H1 (cell line): ENCODE data around the gene MRAP2.

Source experiments
- CEBPB ChIP-seq: IDR thresholded peaks from 2 replicates; pipeline ENCODE4 v1.6.1; 2012; ENCODE audit warnings: low read depth, low read length
- CHD2 ChIP-seq: IDR thresholded peaks from 2 replicates; pipeline ENCODE4 v1.6.1; 2012; ENCODE audit warnings: low read length, improper control_type of control experiment
- CTCF ChIP-seq, 3 experiments: IDR thresholded peaks; 1 replicate in 2 of 3; 2 replicates in 1 of 3; pipeline versions ENCODE4 v1.5.1 to v1.6.1; 2011; ENCODE audit warnings: low read length in 3 of 3, mild to moderate bottlenecking in 3 of 3, inconsistent platforms in 2 of 3, low read depth in 1 of 3, moderate library complexity in 1 of 3; ENCODE audit not compliant: insufficient read depth in 1 of 3; ENCODE audit errors: control extremely low read depth in 1 of 3
- EP300 ChIP-seq, 2 experiments: IDR thresholded peaks; 1 replicate in 1 of 2; 2 replicates in 1 of 2; pipeline ENCODE4 v1.6.1; 2011 to 2012; ENCODE audit warnings: low read depth in 2 of 2, low read length in 2 of 2, mild to moderate bottlenecking in 2 of 2, borderline replicate concordance in 1 of 2, inconsistent platforms in 1 of 2, moderate library complexity in 1 of 2
- HDAC6 ChIP-seq: IDR thresholded peaks from one replicate; pipeline ENCODE4 v1.7.1; 2012; ENCODE audit warnings: low read depth, mild to moderate bottlenecking, inconsistent platforms, low read length, moderate library complexity
- JUN ChIP-seq: IDR thresholded peaks from 2 replicates; pipeline ENCODE4 v1.6.1; 2011; ENCODE audit warnings: low read depth, mild to moderate bottlenecking, improper control_type of control experiment, low read length
- KDM1A ChIP-seq: fragments of 200-600, 300-600 bp; sonication (generic); IDR thresholded peaks from 2 replicates; pipeline ENCODE4 v1.7.1; 2016; ENCODE audit warnings: mild to moderate bottlenecking, low read length, borderline replicate concordance
- NANOG ChIP-seq: IDR thresholded peaks from 2 replicates; pipeline ENCODE4 v1.6.1; 2011; ENCODE audit warnings: low read length, low read depth, mild to moderate bottlenecking, inconsistent platforms; ENCODE audit not compliant: insufficient read depth, poor library complexity, severe bottlenecking
- POLR2A ChIP-seq, 2 experiments: IDR thresholded peaks; 1 replicate in 1 of 2; 2 replicates in 1 of 2; pipeline ENCODE4 v1.6.1; 2011; ENCODE audit warnings: low read depth in 2 of 2, low read length in 2 of 2, mild to moderate bottlenecking in 2 of 2; ENCODE audit errors: control extremely low read depth in 1 of 2
- RBBP5 ChIP-seq: IDR thresholded peaks from 2 replicates; pipeline ENCODE4 v1.7.1; 2012; ENCODE audit warnings: low read depth, mild to moderate bottlenecking, inconsistent platforms, low read length, moderate library complexity, borderline replicate concordance
- SIN3A ChIP-seq, 2 experiments: IDR thresholded peaks in 1 of 2; conservative IDR thresholded peaks in 1 of 2; 2 replicates each; pipeline ENCODE4 v1.6.1; 2011 to 2012; ENCODE audit warnings: low read length in 2 of 2, improper control_type of control experiment in 1 of 2, low read depth in 1 of 2, mild to moderate bottlenecking in 1 of 2
- TCF12 ChIP-seq: IDR thresholded peaks from 2 replicates; pipeline ENCODE4 v1.6.1; 2011; ENCODE audit warnings: low read depth, mild to moderate bottlenecking, low read length

- TF ChIP-seq TCF12 (no peak), CEBPB (no peak), RBBP5 (no peak), KDM1A (no peak), EP300 (IDR thresholded peaks at IDR 0.05; ENCODE audit: borderline replicate concordance in 1 of 2, low read depth in 2 of 2, low read length in 2 of 2) (no peak), JUN (no peak), CHD2 (no peak), SIN3A (conservative IDR thresholded peaks at IDR 0.05 in 1 of 2, IDR thresholded peaks at IDR 0.05 in 1 of 2; ENCODE audit: low read depth in 1 of 2, low read length in 2 of 2) (no peak), CTCF (IDR thresholded peaks at IDR 0.05; ENCODE audit: control extremely low read depth in 1 of 3, insufficient read depth in 1 of 3, low read depth in 1 of 3, low read length in 3 of 3) (no peak), HDAC6 (no peak), NANOG (no peak), POLR2A (IDR thresholded peaks at IDR 0.05; ENCODE audit: control extremely low read depth in 1 of 2, low read depth in 2 of 2, low read length in 2 of 2) (no peak)
Measured at GRCh38 chr6:84037425-84038089, 4.0 kb downstream of the MRAP2 start.
